ENCODE results near the gene NLGN1.

- no peak for TF ChIP-seq POLR2AphosphoS5 (IDR thresholded peaks at IDR 0.05; ENCODE audit: low read depth, low read length)
- TF ChIP-seq REST (IDR thresholded peaks at IDR 0.05; ENCODE audit: insufficient read depth in 1 of 2, low read depth in 2 of 2, low read length in 2 of 2), result no peak
- no peak for TF ChIP-seq SIN3A (IDR thresholded peaks at IDR 0.05; ENCODE audit: borderline replicate concordance, insufficient read depth, low read length)
- no peak for TF ChIP-seq TAF1 (IDR thresholded peaks at IDR 0.05; ENCODE audit: borderline replicate concordance, insufficient read depth, low read length)
- no peak for TF ChIP-seq FOXP2 (optimal IDR thresholded peaks at IDR 0.05; ENCODE audit: borderline replicate concordance, extremely low read depth, extremely low read length, insufficient read depth)
Observed at GRCh38 chr3:173930251-173930650, 532.7 kb downstream of the NLGN1 start.
